ENCODE measurements around the gene STXBP2. TPM values are rescaled to one million over a fixed set of nuclear protein-coding genes. Genes with fewer than 3 reads are reported as not detected.
A peak's percentile ranks its signal among the peaks of the same experiment; 100 is the strongest.

STXBP2 gene
- total RNA-seq, 1 experiment from 2014 or later: 92.5 TPM

DNA sequence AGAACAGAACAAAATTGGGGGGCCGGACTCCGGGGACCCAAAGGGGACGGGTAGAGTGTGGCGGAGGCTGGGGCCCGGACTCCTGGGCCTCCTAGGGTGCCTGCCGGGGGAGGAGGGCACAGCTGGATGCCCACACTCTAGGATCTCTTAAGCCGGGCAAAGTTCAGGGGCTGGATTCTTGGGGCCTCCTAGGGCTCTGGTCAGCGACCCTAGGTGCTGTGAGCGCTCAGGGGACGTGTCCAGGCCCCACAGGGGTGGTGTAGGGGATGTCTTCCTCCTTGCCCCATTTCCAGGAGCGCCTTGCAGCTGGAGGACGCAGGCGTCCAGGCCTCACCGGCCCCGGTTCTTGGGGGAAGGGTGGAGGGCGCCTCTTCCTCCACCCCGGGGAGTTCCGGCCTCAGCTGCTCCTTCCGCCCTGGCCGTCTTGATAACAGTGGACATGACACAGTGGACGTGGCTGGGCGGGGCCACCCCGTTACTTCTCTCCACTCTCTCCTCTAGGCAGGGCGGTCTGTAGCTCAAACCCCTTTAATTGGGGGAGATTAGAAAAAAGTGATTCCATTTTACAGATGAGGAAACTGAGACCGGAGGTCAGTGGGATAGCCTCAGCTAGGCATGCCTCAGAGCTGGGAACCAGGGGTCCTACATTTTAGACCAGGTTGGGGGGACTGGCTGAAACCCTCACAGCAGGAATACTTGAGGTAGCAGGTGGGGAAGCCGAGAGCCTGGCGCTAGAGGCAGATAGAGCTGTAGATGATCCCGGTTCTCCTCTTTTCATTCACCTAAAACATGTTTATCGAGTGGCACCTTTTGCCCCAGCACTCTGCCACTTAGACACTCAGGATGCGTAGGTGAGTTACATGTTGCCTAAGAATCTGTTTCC, 705 bp downstream of the STXBP2 start:
- no peak overlapping the region for H4K8ac ChIP-seq (replicated peaks; ENCODE audit: insufficient read length, low read depth, low read length)
- no peaks in the 10 kb centered on the region for H3K9me3 Mint-ChIP-seq
- TF ChIP-seq, protein P1, sequence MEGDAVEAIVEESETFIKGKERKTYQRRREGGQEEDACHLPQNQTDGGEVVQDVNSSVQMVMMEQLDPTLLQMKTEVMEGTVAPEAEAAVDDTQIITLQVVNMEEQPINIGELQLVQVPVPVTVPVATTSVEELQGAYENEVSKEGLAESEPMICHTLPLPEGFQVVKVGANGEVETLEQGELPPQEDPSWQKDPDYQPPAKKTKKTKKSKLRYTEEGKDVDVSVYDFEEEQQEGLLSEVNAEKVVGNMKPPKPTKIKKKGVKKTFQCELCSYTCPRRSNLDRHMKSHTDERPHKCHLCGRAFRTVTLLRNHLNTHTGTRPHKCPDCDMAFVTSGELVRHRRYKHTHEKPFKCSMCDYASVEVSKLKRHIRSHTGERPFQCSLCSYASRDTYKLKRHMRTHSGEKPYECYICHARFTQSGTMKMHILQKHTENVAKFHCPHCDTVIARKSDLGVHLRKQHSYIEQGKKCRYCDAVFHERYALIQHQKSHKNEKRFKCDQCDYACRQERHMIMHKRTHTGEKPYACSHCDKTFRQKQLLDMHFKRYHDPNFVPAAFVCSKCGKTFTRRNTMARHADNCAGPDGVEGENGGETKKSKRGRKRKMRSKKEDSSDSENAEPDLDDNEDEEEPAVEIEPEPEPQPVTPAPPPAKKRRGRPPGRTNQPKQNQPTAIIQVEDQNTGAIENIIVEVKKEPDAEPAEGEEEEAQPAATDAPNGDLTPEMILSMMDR (conservative IDR thresholded peaks at IDR 0.05): no peak
- H3K14ac ChIP-seq (ENCODE audit: insufficient read depth, low read length): no peak overlapping the region
- peaks cover 16% of the 10 kb centered on the region; the same call in 1 of the 2 replicates for H3K27me3 ChIP-seq (ENCODE audit: insufficient read depth, low read length)
- H3K27me3 Mint-ChIP-seq (ENCODE audit: low read depth): peaks cover 30% of the 10 kb centered on the region
- H3K23me2 ChIP-seq (ENCODE audit: insufficient read length, low read depth, low read length, poor library complexity, severe bottlenecking): no peaks in the 10 kb centered on the region
- no peak overlapping the region for H3K9ac ChIP-seq (ENCODE audit: extremely low read depth, insufficient read length, low read length)
- no peak overlapping the region for H3K27ac Mint-ChIP-seq
- H3K23ac ChIP-seq (ENCODE audit: insufficient read length, low read depth, low read length): no peak overlapping the region
- no peak overlapping the region for H2AFZ ChIP-seq (ENCODE audit: low read length)
- no peaks in the 10 kb centered on the region for H3K79me1 ChIP-seq (ENCODE audit: insufficient read depth, low read depth, low read length, poor library complexity, severe bottlenecking)
- no peak overlapping the region for H4K5ac ChIP-seq (ENCODE audit: insufficient read length, low read depth, low read length)
- no peak overlapping the region for H2BK20ac ChIP-seq (ENCODE audit: low read depth, low read length, poor library complexity, severe bottlenecking)
- H3K18ac ChIP-seq (ENCODE audit: insufficient read length, low read depth, low read length): no peak overlapping the region
- H3K4me2 ChIP-seq (ENCODE audit: insufficient read depth, insufficient read length, low read length): peak overlapping the region; percentile 55
- H3K4ac ChIP-seq (ENCODE audit: low read depth, low read length): no peak overlapping the region
- DNase-seq: no peak
- peaks cover 7 to 13% (median 11%) of the 10 kb centered on the region in 3 experiments for H3K36me3 Mint-ChIP-seq (ENCODE audit: insufficient read depth in 1 of 3, low read depth in 3 of 3)
- no peak overlapping the region for H2BK5ac ChIP-seq (ENCODE audit: insufficient read length, low read length)
- no peaks in the 10 kb centered on the region for H3K9me3 ChIP-seq (ENCODE audit: control insufficient read depth, low read depth, low read length)
- no CpG with 5 or more reads among the region's 30 CpGs for WGBS (ENCODE audit: extremely low coverage, insufficient read length, low lambda C conversion rate)
- H3K4me3 Mint-ChIP-seq: peak overlapping the region; percentile 79 to 81
- H4K91ac ChIP-seq (ENCODE audit: insufficient read length, low read depth, low read length): no peak overlapping the region
- no peak overlapping the region for H3T11ph ChIP-seq (ENCODE audit: low read length)
- no peak overlapping the region for H2BK12ac ChIP-seq (ENCODE audit: insufficient read length, low read depth, low read length)
- no peak overlapping the region for H2BK15ac ChIP-seq (ENCODE audit: low read depth, low read length)
- peaks cover 0 to 5% of the 10 kb centered on the region in 2 experiments; a peak in 1 of 4 replicates for H3K4me1 Mint-ChIP-seq
- H2BK120ac ChIP-seq (ENCODE audit: low read depth, low read length, poor library complexity, severe bottlenecking): no peak overlapping the region
- H3K56ac ChIP-seq (ENCODE audit: insufficient read length, low read depth, low read length): no peak overlapping the region
- H4K20me1 ChIP-seq (ENCODE audit: control insufficient read depth, insufficient read depth, insufficient read length): no peaks in the 10 kb centered on the region
- H3K79me2 ChIP-seq (ENCODE audit: insufficient read depth, low read length): no peaks in the 10 kb centered on the region
- H3K27ac ChIP-seq (ENCODE audit: insufficient read length, low read depth, low read length): no peak overlapping the region
- no peak overlapping the region for H2AK5ac ChIP-seq (ENCODE audit: insufficient read length, low read length)
- no peaks in the 10 kb centered on the region for H3K4me1 ChIP-seq (ENCODE audit: insufficient read depth, low read length)
